ENCODE data around the gene P2RX2.

- TF ChIP-seq CTCF (IDR thresholded peaks at IDR 0.05) (no peak), EP300 (IDR thresholded peaks at IDR 0.05) (no peak)
Observed at GRCh38 chr12:132603240-132604150, 15.1 kb upstream of the P2RX2 start.
